HUES64 (cell line): Measurements from ENCODE around the gene SCIMP.
"Not testable (repeated sequence)": the region's sequence is repeated elsewhere in the genome, so short reads cannot be mapped to it uniquely, and the experiment has no call there.

Experiments used
- H3K27ac ChIP-seq: 2 replicates; pipeline ENCODE4 v1.7.0; 2013; ENCODE audit warnings: low read depth, low read length, inconsistent platforms
- H3K27me3 ChIP-seq: 2 replicates; pipeline ENCODE4 v1.6.1; 2013; ENCODE audit warnings: mild to moderate bottlenecking, low read length; ENCODE audit not compliant: insufficient read depth
- H3K36me3 ChIP-seq: 2 replicates; pipeline ENCODE4 v1.6.1; 2013; ENCODE audit warnings: mild to moderate bottlenecking, low read length; ENCODE audit not compliant: insufficient read depth
- H3K4me1 ChIP-seq: 2 replicates; pipeline ENCODE4 v1.6.1; 2013; ENCODE audit warnings: mild to moderate bottlenecking, low read length, moderate library complexity; ENCODE audit not compliant: insufficient read depth
- H3K4me3 ChIP-seq: 2 replicates; pipeline ENCODE4 v1.5.1; 2013; ENCODE audit warnings: mild to moderate bottlenecking, low read length, moderate library complexity
- H3K9ac ChIP-seq: 2 replicates; pipeline ENCODE4 v1.6.1; 2013; ENCODE audit warnings: mild to moderate bottlenecking, low read depth, low read length
- H3K9me3 ChIP-seq: 2 replicates; pipeline ENCODE4 v1.6.1; 2013; ENCODE audit warnings: low read depth, low read length; ENCODE audit not compliant: insufficient read depth
- WGBS: fragments of 150-250, 120-280 bp; methylation state at CpG from one replicate; pipeline ENCODE4 v1.1.7; 2013; ENCODE audit warnings: missing lambda C conversion rate; 5-methylcytosine and 5-hydroxymethylcytosine counted together

The SCIMP gene

DNA sequence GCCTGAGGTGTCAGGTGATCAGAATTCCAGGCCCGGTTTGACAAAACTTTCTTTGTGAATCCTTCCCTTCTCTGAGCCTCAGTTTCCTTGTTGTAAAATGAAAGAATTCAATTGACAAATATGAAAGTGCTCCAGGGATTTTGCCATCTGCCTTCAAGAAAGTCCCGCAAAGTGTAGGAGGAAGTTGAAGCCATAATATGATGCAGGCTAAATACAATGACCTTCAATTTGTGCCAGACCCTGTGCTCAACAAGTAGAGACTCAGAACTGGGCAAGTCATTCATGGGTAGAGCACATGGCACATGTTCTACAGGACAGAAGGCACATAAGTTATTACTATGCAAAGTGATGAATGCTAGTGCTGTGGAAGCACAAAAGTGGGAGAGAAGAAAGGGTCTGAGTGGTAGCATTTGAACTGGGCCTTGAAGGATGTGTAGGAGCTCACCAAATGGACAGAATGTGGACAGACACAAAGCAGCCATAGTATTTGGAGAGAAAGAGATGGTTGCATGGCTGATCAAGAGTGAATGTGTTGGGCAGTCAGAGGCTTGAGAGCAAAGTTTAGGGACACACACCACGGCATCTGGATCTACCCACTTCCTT is 2.4 kb upstream of the SCIMP start:
- H3K4me3 ChIP-seq, result no peak overlapping the region
- H3K27me3 ChIP-seq, result no peaks in the 10 kb centered on the region
- H3K4me1 ChIP-seq, result no peaks in the 10 kb centered on the region
- WGBS, result 92% methylated on average over 3 of the region's 3 CpGs
- no peak overlapping the region for H3K27ac ChIP-seq
- H3K36me3 ChIP-seq, result no peaks in the 10 kb centered on the region
- H3K9me3 ChIP-seq, result no peaks in the 10 kb centered on the region
- no peak overlapping the region for H3K9ac ChIP-seq

DNA sequence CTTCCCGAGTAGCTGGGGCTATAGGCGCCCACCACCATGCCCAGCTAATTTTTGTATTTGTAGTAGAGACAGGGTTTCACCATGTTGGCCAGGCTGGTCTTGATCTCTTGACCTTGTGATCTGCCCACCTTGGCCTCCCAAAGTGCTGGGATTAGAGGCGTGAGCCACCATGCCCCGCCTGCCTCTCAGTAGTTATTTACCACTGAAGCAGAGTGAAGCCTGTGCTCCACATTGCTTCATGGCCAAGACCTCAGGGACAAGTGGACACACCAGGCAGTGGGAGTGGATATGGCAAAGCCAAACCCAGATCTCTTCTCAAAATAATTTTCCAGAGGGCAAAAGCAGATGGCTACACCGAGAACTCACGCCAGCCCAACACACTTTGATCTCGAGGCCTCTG is 1.2 kb downstream of the SCIMP start:
- H3K36me3 ChIP-seq, H3K4me1 ChIP-seq, H3K9me3 ChIP-seq, H3K27me3 ChIP-seq, H3K9ac ChIP-seq, H3K4me3 ChIP-seq, H3K27ac ChIP-seq: not testable (repeated sequence)
- WGBS, result 91% methylated on average over 7 of the region's 7 CpGs

DNA sequence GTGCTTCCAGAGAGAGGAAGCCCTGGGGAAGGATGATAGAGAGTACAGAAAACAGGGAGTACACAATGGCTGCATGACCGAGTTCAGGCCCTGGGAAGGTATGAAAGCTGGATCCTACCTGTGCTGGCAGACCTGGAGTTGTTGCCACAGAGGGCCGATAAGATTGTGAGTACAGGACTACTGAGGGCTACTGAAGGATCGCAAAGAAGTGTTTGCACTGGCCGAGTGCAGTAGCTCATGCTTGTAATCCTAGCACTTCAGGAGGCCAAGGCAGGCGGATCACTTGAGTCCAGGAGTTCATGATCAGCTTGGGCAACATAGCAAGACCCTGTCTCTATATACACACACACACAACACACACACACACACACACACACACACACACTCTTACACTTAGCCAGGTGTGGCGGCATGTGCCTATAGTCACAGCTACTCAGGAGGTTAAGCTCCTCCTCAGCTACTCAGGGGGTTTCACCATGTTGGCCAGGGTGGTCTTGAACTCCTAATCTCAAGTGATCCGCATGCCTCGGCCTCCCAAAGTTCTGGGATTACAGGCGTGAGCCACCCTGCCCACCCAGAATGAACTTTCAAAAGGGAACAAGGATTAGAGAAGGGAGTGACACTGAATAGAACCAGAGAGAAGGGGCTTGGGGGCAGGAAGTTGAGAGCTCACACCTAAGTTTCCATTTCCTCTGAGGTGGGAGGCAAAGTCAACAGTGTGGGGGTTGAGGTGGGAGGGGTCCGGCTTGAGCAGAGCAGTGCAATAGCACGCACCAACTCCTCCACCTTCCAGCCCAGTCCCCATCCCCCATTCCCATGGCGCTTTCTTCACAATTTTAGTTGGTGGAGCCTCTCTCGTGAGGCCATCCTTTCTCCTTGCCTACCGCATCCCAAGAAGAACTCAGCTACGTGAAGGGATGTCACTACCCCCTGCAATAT is 7.5 kb downstream of the SCIMP start:
- Histone ChIP-seq H3K4me1 (no peaks in the 10 kb centered on the region), H3K9ac (no peak overlapping the region), H3K9me3 (no peaks in the 10 kb centered on the region), H3K27ac (no peak overlapping the region), H3K4me3 (no peak overlapping the region), H3K36me3 (no peaks in the 10 kb centered on the region), H3K27me3 (no peaks in the 10 kb centered on the region)
- WGBS, result 94% methylated on average over 14 of the region's 15 CpGs

DNA sequence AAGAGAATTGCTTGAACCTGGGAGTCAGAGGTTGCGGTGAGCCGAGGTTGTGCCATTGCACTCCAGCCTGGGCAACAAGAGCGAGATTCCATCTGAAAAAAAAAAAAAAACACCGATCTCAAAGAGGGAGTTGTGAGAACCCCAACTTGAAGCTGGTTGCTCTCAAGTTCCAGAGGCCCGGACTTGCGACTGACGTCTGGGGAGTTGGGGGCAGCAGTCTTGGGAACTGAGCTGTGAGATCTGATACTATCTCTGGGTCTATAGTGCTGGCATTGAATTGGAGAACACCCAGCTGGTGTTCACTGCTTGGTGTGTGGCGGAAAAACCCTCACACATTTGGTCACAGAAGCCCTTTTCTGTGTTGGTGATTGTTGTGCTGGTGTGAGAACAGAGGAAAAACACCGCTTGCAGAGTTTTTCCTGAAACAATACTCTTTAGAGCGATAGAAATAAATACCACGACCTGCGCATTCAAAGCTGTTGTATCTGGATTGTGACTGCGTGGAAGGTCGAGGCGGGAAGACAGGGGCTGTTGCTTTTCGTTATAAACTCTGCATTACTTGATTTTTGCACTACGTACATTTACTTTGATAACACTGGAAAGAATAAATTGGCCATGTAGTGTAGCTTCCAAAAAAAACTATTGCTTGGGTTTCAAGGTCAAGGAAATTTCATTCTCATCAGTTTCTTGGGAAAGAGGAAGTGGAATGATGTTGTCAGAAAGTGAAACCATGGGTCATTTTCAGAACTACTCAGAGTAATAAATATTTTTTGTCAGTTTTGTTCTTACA is 8.8 kb downstream of the SCIMP start:
- Histone ChIP-seq H3K27me3 (no peaks in the 10 kb centered on the region), H3K27ac (no peak overlapping the region), H3K9ac (no peak overlapping the region), H3K9me3 (no peaks in the 10 kb centered on the region), H3K4me1 (no peaks in the 10 kb centered on the region), H3K36me3 (no peaks in the 10 kb centered on the region), H3K4me3 (no peak overlapping the region)
- WGBS, result 94% methylated on average over 17 of the region's 17 CpGs

DNA sequence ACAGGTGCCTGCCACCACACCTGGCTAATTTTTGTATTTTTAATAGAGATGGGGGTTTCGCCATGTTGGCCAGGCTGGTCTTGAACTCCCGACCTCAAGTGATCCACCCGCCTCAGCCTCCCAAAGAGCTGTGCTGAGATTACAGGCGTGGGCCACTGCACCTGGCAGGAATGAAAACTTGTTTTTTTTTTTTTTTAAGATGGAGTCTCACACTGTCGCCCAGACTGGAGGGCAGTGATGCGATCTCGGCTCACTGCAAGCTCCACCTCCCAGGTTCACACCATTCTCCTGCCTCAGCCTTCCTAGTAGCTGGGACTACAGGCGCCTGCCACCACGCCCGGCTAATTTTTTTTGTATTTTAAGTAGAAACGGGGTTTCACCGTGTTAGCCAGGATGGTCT is 12.7 kb downstream of the SCIMP start:
- 97% methylated on average over 12 of the region's 12 CpGs for WGBS
- not testable (repeated sequence) for H3K27ac ChIP-seq, H3K36me3 ChIP-seq, H3K9me3 ChIP-seq, H3K9ac ChIP-seq, H3K4me3 ChIP-seq, H3K27me3 ChIP-seq, H3K4me1 ChIP-seq

DNA sequence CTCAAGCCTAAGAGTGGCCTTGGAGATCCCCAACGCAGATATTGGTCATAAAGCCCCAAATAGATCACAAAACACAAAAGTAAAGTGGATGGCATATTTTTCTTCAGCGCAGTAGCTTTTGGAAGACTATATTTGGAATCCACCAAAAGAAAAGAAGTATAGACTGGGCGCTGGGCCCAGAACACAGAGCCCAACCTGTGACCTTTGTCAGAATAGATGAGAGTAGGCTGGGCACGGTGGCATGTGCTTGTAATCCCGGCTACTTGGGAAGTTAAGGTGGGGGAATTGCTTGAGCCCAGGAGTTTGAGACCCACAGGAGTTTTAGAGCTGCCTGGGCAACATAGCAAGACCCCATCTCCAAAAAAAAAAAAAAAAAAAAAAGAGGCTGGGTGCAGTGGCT is 14.6 kb downstream of the SCIMP start:
- no peak overlapping the region for H3K9ac ChIP-seq
- H3K27me3 ChIP-seq, result no peaks in the 10 kb centered on the region
- 98% methylated on average over 5 of the region's 5 CpGs for WGBS
- no peaks in the 10 kb centered on the region for H3K9me3 ChIP-seq
- no peak overlapping the region for H3K4me3 ChIP-seq
- no peaks in the 10 kb centered on the region for H3K4me1 ChIP-seq
- no peak overlapping the region for H3K27ac ChIP-seq
- H3K36me3 ChIP-seq, result no peaks in the 10 kb centered on the region

DNA sequence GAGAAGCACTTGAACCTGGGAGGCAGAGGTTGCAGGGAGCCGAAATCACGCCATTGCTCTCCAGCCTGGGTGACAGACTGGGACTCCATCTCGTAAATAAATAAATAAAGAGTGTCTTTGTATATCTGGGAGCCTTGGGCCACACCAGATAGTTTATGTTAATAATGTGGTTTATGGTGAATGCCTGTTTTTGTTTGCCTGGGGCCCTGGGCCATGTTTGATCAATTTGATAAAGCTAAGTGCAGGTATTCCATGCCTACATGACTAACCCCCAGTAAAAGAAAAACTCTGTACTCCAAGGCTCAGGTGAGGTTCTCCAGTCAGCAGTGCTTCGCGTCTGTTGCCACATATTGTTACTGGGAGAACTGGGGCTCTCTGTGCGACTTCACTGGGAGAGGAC is 15.1 kb downstream of the SCIMP start:
- Histone ChIP-seq H3K9ac (no peak overlapping the region), H3K27me3 (no peaks in the 10 kb centered on the region), H3K4me3 (no peak overlapping the region), H3K4me1 (no peaks in the 10 kb centered on the region), H3K36me3 (no peaks in the 10 kb centered on the region), H3K9me3 (no peaks in the 10 kb centered on the region), H3K27ac (no peak overlapping the region)
- WGBS, result 95% methylated on average over 6 of the region's 6 CpGs

DNA sequence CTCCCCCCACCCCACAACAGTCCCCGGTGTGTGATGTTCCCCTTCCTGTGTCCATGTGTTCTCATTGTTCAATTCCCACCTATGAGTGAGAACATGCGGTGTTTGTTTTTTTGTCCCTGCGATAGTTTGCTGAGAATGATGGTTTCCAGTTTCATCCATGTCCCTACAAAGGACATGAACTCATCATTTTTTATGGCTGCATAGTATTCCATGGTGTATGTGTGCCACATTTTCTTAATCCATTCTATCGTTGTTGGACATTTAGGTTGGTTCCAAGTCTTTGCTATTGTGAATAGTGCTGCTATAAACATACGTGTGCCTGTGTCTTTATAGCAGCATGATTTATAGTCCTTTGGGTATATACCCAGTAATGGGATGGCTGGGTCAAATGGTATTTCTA is 17.1 kb downstream of the SCIMP start:
- not testable (repeated sequence) for H3K27me3 ChIP-seq, H3K9ac ChIP-seq, H3K4me3 ChIP-seq, H3K4me1 ChIP-seq, H3K27ac ChIP-seq, H3K36me3 ChIP-seq, H3K9me3 ChIP-seq
- WGBS, result 100% methylated on average over 2 of the region's 5 CpGs

DNA sequence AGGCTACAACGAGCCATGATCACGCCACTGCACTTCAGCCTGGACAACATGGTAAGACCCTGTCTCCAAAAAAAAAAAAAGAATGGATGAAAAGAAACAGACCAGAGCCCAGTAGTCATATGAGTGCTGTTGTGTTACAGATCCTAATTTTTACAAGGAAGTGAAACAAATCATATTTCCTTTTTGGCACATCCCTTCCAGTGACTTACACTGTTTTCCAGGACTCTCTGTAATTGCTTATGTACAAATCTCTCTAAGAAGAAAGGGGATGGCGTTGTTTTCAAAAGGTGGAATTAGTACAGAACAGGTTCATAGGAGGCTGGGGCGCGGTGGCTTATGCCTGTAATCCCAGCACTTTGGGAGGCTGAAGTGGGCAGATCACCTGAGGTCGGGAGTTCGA is 23.2 kb downstream of the SCIMP start:
- no peak overlapping the region for H3K4me3 ChIP-seq
- H3K27ac ChIP-seq, result no peak overlapping the region
- no peaks in the 10 kb centered on the region for H3K4me1 ChIP-seq
- H3K27me3 ChIP-seq, result no peaks in the 10 kb centered on the region
- 97% methylated on average over 7 of the region's 7 CpGs for WGBS
- no peak overlapping the region for H3K9ac ChIP-seq
- H3K36me3 ChIP-seq, result no peaks in the 10 kb centered on the region
- no peaks in the 10 kb centered on the region for H3K9me3 ChIP-seq

DNA sequence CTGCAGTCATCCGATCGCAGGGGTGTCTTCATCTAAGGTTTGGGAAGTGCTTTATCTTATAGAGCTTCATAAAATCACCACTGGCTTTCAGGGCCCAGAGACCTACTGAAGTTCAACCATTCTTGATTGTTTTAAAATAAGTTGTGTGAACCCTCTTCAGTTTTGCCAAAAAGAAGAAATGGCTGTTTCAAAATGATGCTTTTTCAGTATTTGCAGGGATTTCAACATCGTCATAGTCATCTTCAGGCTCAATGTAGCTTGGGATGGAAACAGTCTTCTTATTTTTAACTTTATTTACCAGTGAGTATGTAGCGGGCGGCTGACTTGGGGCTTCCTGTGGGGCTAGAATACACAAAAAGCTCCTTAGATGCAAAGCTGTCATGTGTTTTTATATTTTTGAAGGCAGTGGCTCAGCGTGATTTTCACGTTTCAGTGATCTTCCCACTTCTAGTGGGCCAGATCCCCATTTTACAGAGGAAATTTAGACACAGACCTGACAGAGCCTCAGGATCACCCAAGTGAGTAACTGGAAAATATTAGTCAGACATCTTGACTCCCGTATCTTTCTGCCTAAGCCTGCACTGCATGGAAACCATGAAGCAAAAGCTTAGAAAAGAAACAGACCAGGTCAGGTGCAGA is 23.9 kb downstream of the SCIMP start:
- H3K36me3 ChIP-seq, result no peaks in the 10 kb centered on the region
- H3K9me3 ChIP-seq, result no peaks in the 10 kb centered on the region
- H3K27me3 ChIP-seq, result no peaks in the 10 kb centered on the region
- WGBS, result 94% methylated on average over 8 of the region's 8 CpGs
- no peak overlapping the region for H3K9ac ChIP-seq
- H3K4me1 ChIP-seq, result no peaks in the 10 kb centered on the region
- no peak overlapping the region for H3K4me3 ChIP-seq
- no peak overlapping the region for H3K27ac ChIP-seq

DNA sequence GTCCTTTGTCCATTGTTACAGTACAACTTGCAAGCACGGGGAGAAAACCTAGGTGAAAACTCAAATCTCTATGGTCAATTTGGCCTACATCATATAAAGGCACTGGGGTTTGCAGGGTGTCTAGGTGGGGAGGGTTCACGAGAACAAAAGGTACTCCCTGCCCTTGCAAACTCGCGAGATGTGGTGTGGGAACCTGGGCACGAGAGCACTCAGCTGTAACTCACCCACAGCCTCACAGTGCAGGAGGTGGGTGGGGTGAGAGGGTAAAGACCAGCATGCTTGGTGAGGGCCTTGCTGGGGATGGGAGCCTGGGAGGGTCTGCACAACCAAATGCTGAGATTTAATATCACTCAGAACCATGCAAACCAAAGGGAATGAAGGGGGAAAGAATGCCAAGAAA is 24.6 kb downstream of the SCIMP start:
- Histone ChIP-seq H3K4me3 (no peak overlapping the region), H3K27me3 (no peaks in the 10 kb centered on the region), H3K4me1 (no peaks in the 10 kb centered on the region), H3K36me3 (no peaks in the 10 kb centered on the region), H3K9me3 (no peaks in the 10 kb centered on the region), H3K27ac (no peak overlapping the region), H3K9ac (no peak overlapping the region)
- WGBS, result 97% methylated on average over 5 of the region's 5 CpGs
